Smooth muscle cell (in vitro differentiated cells): ENCODE data around the gene ACHE. TPM values are rescaled to one million over a fixed set of nuclear protein-coding genes. Genes with fewer than 3 reads are reported as not detected.

Experiments
- DNase-seq: peaks from one replicate; lab custom pipeline; 2025; ENCODE audit not compliant: unreplicated experiment; lab: John Stamatoyannopoulos, UW
- H2AFZ ChIP-seq: fragments of 200-600 bp; sonication (generic); 2 replicates; pipeline ENCODE4 v1.6.0; 2016; ENCODE audit warnings: antibody characterized with exemption, low read depth, mild to moderate bottlenecking
- H3F3A ChIP-seq: fragments of 200-600 bp; sonication (generic); 2 replicates; pipeline ENCODE4 v1.6.0; 2017; ENCODE audit warnings: antibody characterized with exemption, low read depth
- H3K27ac ChIP-seq: fragments of 200-600 bp; sonication (generic); 2 replicates; pipeline ENCODE4 v1.5.1; 2016; ENCODE audit warnings: low read depth, mild to moderate bottlenecking
- H3K27me3 ChIP-seq: fragments of 200-600 bp; sonication (generic); 2 replicates; pipeline ENCODE4 v1.6.1; 2016; ENCODE audit warnings: low read depth, mild to moderate bottlenecking
- H3K36me3 ChIP-seq: fragments of 200-600 bp; sonication (generic); 2 replicates; pipeline ENCODE4 v1.5.1; 2016; ENCODE audit warnings: low read depth
- H3K4me1 ChIP-seq: fragments of 200-600 bp; sonication (generic); 2 replicates; pipeline ENCODE4 v1.5.1; 2016; ENCODE audit warnings: low read depth
- H3K4me2 ChIP-seq: fragments of 200-600 bp; sonication (generic); 2 replicates; pipeline ENCODE4 v1.6.0; 2016; ENCODE audit warnings: mild to moderate bottlenecking
- H3K4me3 ChIP-seq: fragments of 200-600 bp; sonication (generic); 2 replicates; pipeline ENCODE4 v1.5.1; 2016; ENCODE audit warnings: mild to moderate bottlenecking
- H3K79me2 ChIP-seq: fragments of 200-600 bp; sonication (generic); 2 replicates; pipeline ENCODE4 v1.6.0; 2016; ENCODE audit warnings: low read depth, mild to moderate bottlenecking
- H3K9ac ChIP-seq: fragments of 200-600 bp; sonication (generic); 2 replicates; pipeline ENCODE4 v1.6.0; 2016; ENCODE audit warnings: low read depth
- H3K9me3 ChIP-seq: fragments of 200-600 bp; sonication (generic); replicated peaks from 2 replicates; pipeline ENCODE4 v1.5.1; 2016; ENCODE audit warnings: low read depth
- H4K20me1 ChIP-seq: fragments of 200-600 bp; sonication (generic); 2 replicates; pipeline ENCODE4 v1.6.0; 2016; ENCODE audit warnings: low read depth
- WGBS: methylation state at CpG from one replicate; pipeline ENCODE4 v1.1.7; 2016; ENCODE audit warnings: low lambda C conversion rate; 5-methylcytosine and 5-hydroxymethylcytosine counted together
- polyA plus RNA-seq: library from polyadenylated mRNA; unstranded; fragments of >200 nt; fragmentation: Nextera tagmentation; extraction: Ambion mirVana; gene quantifications from 2 replicates; pipeline ENCODE4 v1.2.1, GENCODE V29; 2016
- total RNA-seq: library from RNA; depleted of rRNA; stranded (reverse); fragments of >200 nt; gene quantifications from 2 replicates; pipeline ENCODE4 v1.2.3, GENCODE V29; 2014
- TF ChIP-seq, protein P1 (sequence below): fragments of 200-600 bp; sonication (generic); IDR thresholded peaks from 2 replicates; pipeline ENCODE4 v1.5.1; 2017; ENCODE audit warnings: borderline replicate concordance, mild to moderate bottlenecking, antibody characterized with exemption; ENCODE audit not compliant: insufficient read depth, poor library complexity, severe bottlenecking

Gene ACHE
- total and polyA plus RNA-seq, 2 experiments from 2014 or later = 2.6 to 3.5 TPM

DNA sequence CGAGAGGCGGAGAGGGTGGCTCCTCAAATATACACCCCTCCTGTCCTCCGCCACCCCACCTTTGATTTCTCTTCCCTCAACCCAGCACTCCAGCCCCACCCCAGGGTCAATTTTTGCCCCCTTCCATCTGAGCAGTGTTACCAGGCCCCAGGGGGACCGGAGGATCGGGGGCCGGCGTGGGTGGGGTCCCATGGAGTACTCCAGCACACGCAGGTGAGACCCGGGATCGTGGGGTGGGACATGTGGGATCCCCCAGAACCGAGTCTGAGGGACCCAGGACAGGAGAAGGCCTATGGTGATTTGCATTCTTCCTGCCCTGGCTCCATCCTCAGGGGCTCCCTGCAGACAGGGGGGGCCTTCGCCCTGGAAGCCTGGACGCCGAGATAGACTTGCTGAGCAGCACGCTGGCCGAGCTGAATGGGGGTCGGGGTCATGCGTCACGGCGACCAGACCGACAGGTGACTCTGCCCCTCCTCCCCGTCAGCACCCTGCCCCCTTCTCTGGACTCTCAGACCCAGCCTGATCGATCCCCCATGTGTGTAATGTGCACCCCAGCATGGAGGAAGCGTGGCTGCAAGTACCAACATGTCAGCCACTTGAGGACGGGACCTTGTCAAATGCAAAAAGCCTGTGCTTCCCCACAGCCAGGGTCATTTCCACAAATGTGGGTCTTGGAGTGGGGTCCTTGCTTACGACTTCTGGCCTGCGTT is 27.8 kb downstream of the ACHE start:
- no peak overlapping the region for H2AFZ ChIP-seq
- TF ChIP-seq, protein P1, sequence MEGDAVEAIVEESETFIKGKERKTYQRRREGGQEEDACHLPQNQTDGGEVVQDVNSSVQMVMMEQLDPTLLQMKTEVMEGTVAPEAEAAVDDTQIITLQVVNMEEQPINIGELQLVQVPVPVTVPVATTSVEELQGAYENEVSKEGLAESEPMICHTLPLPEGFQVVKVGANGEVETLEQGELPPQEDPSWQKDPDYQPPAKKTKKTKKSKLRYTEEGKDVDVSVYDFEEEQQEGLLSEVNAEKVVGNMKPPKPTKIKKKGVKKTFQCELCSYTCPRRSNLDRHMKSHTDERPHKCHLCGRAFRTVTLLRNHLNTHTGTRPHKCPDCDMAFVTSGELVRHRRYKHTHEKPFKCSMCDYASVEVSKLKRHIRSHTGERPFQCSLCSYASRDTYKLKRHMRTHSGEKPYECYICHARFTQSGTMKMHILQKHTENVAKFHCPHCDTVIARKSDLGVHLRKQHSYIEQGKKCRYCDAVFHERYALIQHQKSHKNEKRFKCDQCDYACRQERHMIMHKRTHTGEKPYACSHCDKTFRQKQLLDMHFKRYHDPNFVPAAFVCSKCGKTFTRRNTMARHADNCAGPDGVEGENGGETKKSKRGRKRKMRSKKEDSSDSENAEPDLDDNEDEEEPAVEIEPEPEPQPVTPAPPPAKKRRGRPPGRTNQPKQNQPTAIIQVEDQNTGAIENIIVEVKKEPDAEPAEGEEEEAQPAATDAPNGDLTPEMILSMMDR = no peak
- H3K4me3 ChIP-seq = peak overlapping the region; percentile 94

DNA sequence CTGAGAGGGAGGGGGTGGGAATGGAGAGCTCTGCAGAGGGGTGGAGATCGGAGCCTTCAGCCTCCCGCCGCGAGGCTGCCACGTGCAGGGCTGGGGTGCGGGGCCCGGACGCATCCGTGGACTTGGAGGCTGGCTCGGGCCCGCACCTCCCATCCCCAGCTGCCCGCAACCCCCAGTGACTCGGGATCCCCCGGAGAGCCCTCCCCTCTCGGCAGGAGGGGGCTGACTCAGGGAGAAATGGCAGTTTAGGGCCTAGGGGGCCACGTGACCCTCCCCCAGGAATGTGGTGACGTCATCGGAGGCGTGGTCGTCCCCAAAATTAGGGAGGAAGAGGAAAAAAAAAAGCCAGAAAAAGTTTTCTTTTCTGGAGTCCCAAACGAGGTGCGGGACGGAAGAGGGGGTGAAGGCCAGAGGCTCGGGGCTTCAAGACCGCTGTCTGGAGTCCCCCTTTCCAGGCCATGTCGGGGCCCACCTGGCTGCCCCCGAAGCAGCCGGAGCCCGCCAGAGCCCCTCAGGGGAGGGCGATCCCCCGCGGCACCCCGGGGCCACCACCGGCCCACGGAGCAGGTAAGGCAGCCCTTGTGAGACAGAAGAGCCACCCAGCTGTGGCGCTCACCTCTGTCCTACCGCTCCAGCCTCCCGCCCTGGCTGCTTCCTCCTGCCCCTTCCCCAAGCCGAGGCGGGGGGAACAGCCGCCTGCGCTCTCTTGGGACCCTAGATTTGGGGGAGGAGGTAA is 28.5 kb downstream of the ACHE start, which contains the start of gene TRIP6:
TSS of gene TRIP6 (plus strand) at position 348 of the 736 bp plus-strand sequence. CDS start at position 459, 111 bp downstream.
- TF ChIP-seq, protein P1 = no peak
- Histone ChIP-seq H3K9me3 (no peaks in the 10 kb centered on the region), H2AFZ (peak within 1 kb of the TSS; percentile 34), H4K20me1 (no peaks in the 10 kb centered on the region), H3K4me3 (peak within 1 kb of the TSS; percentile 94), H3K36me3 (no peaks in the 10 kb centered on the region), H3K4me1 (peaks cover 9% of the 10 kb centered on the region), H3K79me2 (peaks cover 27% of the 10 kb centered on the region), H3F3A (peaks cover 6% of the 10 kb centered on the region), H3K4me2 (peak within 1 kb of the TSS; percentile 94), H3K27ac (peak within 1 kb of the TSS; percentile 89), H3K27me3 (no peaks in the 10 kb centered on the region), H3K9ac (peak within 1 kb of the TSS; percentile 99)
- DNase-seq = peak; percentile 76
- WGBS = under 1% methylated on average over 36 of the region's 42 CpGs

More for the DNA sequence above, 27.8 kb downstream of the ACHE start:
- DNase-seq = no peak
- Histone ChIP-seq H3K27me3 (no peaks in the 10 kb centered on the region), H4K20me1 (no peaks in the 10 kb centered on the region), H3K36me3 (no peaks in the 10 kb centered on the region), H3K4me1 (peaks cover 9% of the 10 kb centered on the region), H3K27ac (peak overlapping the region; percentile 89), H3F3A (peaks cover 6% of the 10 kb centered on the region), H3K79me2 (peaks cover 27% of the 10 kb centered on the region), H3K9me3 (no peaks in the 10 kb centered on the region), H3K9ac (peak overlapping the region; percentile 99), H3K4me2 (peak overlapping the region; percentile 94)
- WGBS = 11% methylated on average over 25 of the region's 27 CpGs

DNA sequence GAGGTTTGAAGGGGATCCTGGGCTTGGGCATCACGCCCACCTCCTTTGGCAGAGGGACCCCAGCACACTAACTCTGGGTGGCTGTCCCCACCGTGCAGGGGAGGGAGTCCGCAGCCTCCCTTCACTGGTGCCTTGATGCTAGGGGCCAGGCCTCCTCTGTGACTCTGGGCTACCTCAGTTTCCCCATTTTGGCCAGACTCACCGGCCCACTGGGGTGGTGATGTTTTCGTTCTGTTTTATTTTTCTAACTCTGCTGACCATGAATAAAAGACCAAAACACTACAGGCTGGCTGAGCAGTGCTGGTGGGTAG is 29.0 kb downstream of the ACHE start:
- H3K27ac ChIP-seq = peak overlapping the region; percentile 89
- peak overlapping the region; percentile 34 for H2AFZ ChIP-seq
- H3K9me3 ChIP-seq = no peaks in the 10 kb centered on the region
- H4K20me1 ChIP-seq = no peaks in the 10 kb centered on the region
- H3F3A ChIP-seq = peaks cover 6% of the 10 kb centered on the region
- peak overlapping the region; percentile 99 for H3K9ac ChIP-seq
- 58% methylated on average over 5 of the region's 5 CpGs for WGBS
- no peak for DNase-seq
- H3K36me3 ChIP-seq = no peaks in the 10 kb centered on the region
- H3K4me3 ChIP-seq = peak overlapping the region; percentile 94
- TF ChIP-seq, protein P1 = no peak
- H3K4me1 ChIP-seq = peaks cover 9% of the 10 kb centered on the region
- no peaks in the 10 kb centered on the region for H3K27me3 ChIP-seq
- peak overlapping the region; percentile 94 for H3K4me2 ChIP-seq
- peaks cover 27% of the 10 kb centered on the region for H3K79me2 ChIP-seq
